ENCODE data around the gene ARSI.

Gene ARSI

DNA sequence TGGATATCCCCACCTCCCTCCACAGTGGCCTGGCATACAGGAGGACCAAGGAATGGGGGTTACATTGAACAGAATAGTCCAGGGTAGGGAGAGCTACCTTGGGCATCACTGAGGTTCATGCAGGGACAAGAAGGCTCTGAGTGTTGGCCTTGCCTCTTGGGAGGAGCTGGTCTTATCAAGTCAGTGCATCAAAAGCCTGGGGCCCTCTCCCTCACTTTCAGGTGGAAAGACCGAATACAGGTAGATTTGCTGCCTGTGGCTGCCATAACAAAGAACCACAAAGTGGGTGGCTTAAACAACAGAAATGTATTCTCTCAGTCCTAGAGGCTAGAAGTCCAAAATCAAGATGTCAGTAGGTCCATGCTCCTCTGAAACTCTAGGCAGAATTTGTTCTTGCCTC is 18.5 kb upstream of the ARSI start:
- DNase-seq (ENCODE audit: low spot score in 2 of 2): no peak
- H3K9me3 ChIP-seq: no peaks in the 10 kb centered on the region
- H3K27me3 ChIP-seq (ENCODE audit: low read depth): no peaks in the 10 kb centered on the region
- H3K4me1 ChIP-seq: 0 out of 2 replicates have a peak, but pooled peaks cover 2% of the 10 kb centered on the region
- no peaks in the 10 kb centered on the region for H3K36me3 ChIP-seq (replicated peaks)
- in situ Hi-C loops (cut with MboI; ENCODE audit: low sequenced_read_pairs): no loop called here
- no peak overlapping the region for H3K4me3 ChIP-seq

DNA sequence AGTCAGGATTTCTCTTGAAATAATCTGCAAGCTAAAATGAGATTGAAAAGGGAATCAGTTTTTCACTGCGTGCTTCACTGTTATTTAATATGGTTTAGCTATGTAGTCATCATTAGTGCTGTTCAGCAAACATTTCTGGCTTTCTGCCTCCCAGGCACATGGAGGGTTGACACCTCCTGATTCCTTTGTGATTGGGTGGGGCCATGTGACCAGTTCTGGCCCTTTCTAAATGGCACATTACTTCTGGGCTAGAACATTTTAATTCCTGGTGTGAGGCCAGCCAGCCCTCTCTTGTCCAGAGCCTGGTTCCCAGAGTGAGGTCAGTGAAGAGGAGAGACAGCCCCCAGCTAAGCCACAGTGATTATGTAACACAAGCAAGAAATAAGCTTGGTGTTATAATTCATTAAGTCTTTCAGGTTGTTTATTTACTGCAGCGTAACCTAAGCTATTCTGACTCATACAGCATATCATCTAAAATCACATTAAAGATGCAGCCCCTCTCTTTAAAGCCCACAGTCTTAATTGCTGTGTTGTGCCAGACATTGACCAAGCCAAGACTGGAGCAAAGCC is 17.4 kb upstream of the ARSI start:
- H3K9me3 ChIP-seq: no peaks in the 10 kb centered on the region
- H3K27me3 ChIP-seq (ENCODE audit: low read depth): no peaks in the 10 kb centered on the region
- in situ Hi-C loops (cut with MboI; ENCODE audit: low sequenced_read_pairs): no loop called here
- no peak overlapping the region for H3K4me3 ChIP-seq
- 0 out of 2 replicates have a peak, but pooled peaks cover 2% of the 10 kb centered on the region for H3K4me1 ChIP-seq
- no peak for DNase-seq (ENCODE audit: low spot score in 2 of 2)
- no peaks in the 10 kb centered on the region for H3K36me3 ChIP-seq (replicated peaks)

DNA sequence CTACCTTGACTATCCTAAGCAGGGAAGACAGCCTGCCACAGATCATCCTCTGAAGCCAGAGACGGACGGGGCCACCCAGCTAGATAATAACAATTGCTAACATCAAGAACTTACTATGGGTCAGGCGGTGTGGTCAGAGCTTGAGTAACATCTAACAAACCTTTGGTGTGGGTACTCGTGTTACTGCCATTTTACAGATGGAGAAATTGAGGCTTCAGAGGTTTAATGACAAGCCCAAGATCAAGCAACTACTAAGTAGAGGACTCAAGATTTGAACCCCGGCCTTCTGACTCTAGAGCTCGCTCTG is 16.7 kb upstream of the ARSI start:
- Histone ChIP-seq H3K36me3 (replicated peaks) (no peaks in the 10 kb centered on the region), H3K9me3 (no peaks in the 10 kb centered on the region), H3K4me1 (0 out of 2 replicates have a peak, but pooled peaks cover 2% of the 10 kb centered on the region), H3K4me3 (no peak overlapping the region), H3K27me3 (ENCODE audit: low read depth) (no peaks in the 10 kb centered on the region)
- in situ Hi-C loops (cut with MboI; ENCODE audit: low sequenced_read_pairs): no loop called here
- no peak for DNase-seq (ENCODE audit: low spot score in 2 of 2)

DNA sequence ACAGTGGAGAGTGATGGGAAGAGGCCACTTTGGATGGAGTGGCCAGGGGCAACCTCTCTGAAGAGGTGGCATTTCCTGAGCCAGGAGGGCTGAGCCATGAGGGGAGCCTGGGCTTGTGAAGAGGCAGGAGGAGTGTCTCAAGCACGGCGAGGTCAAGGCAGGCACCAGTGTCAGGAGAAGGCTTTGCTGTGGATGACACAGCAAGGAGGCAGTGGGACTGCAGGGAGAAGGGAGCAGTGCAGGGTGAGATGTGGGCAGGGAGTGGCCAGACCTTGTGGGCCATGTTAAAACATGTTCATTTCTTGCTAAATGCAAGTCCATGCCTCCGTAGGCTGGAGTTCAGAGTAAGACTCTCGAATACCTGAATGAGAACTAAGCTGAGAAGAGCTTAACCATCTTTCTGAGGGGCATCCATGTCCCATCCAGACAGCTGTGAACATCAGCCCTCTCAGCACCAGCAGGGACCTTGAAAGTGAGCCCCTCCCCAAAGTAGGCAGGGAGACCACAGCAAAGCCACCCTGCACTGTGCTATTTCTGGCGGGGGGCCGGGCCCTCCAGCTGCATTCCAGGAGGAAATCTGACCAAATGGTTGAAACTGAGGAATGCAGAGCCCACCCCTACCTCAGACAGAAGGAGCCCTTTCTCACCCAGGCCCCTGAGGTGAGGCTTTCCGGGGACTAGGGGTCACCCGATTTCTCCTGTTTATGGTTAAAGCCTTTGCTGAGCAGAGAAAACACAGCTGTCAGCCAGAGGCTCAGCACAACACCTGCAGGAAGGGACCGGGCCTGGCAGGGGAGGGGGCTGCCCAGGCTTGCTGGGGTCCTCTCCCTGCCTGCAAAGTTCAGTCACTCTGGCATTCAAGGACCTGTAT is 16.1 kb upstream of the ARSI start:
- in situ Hi-C loops (cut with MboI; ENCODE audit: low sequenced_read_pairs): no loop called here
- H3K27me3 ChIP-seq (ENCODE audit: low read depth): no peaks in the 10 kb centered on the region
- H3K4me3 ChIP-seq: no peak overlapping the region
- 0 out of 2 replicates have a peak, but pooled peaks cover 2% of the 10 kb centered on the region for H3K4me1 ChIP-seq
- DNase-seq (ENCODE audit: low spot score in 2 of 2): no peak
- H3K9me3 ChIP-seq: no peaks in the 10 kb centered on the region
- no peaks in the 10 kb centered on the region for H3K36me3 ChIP-seq (replicated peaks)

DNA sequence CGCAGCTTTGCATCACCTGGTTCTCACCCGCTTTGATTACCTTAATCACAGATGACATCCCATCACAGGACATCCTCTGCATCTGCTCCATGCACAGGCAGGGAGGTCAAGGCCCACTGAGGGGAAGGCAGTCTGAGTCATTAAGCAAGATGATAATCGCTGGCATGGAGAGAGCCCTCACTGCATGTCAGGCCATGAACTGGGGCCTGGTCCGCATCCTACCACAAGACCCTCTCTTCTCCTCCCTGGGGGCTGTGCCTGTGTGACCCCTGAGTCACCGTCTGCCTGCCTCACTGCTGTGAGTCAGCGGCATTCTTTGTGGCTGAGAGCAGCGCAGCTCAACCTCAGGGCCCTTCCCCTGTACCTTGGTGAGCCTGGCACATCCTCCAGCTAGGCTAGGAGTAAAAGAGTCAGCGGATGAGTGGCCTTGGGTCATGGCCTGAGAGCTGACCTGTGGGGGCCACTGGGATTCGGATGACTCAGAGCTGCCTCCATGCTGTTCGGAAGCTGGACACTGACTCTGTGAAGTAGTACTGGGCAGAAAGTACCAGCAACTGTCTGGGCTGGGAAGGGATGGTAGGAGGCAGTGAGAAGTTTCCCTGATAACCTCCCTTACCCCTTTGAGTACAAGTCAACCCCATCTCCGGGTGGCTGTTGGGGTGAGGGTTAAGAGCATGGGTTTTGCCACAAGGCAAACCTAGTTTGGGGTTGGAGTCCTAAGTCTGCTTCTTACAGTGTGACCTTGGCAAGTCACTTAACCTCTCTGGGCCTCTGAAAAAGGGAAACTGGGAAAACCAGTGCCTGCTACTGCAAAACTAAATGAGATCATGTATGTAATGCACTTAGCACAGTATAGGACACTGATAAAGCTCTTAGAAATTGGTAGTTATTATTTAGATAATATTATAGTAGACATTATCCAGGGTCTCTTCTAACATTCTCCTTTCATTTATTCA is 14.6 kb upstream of the ARSI start:
- in situ Hi-C loops (cut with MboI; ENCODE audit: low sequenced_read_pairs): no loop called here
- no peaks in the 10 kb centered on the region for H3K9me3 ChIP-seq
- H3K27me3 ChIP-seq (ENCODE audit: low read depth): no peaks in the 10 kb centered on the region
- no peaks in the 10 kb centered on the region for H3K36me3 ChIP-seq (replicated peaks)
- DNase-seq (ENCODE audit: low spot score in 2 of 2): no peak
- 0 out of 2 replicates have a peak, but pooled peaks cover 2% of the 10 kb centered on the region for H3K4me1 ChIP-seq
- no peak overlapping the region for H3K4me3 ChIP-seq

DNA sequence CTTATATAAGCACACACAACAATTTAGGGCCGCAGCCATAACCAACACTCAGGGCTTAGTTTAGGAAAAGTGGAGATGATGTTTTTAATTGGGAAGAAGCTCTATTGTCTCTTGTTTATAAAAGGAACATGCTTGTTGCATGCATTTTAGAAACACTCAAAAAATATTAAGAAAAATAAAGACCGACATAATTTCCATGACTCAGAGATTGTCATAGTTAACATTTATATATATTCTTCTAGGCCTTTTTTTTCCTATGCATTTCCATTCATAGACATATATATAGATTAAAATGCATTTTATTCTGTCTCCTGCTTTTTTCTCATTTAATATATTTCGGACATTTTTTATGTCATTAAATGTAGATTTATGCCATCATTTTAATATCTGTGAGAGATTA is 13.6 kb upstream of the ARSI start:
- H3K4me1 ChIP-seq: 0 out of 2 replicates have a peak, but pooled peaks cover 2% of the 10 kb centered on the region
- no peaks in the 10 kb centered on the region for H3K27me3 ChIP-seq (ENCODE audit: low read depth)
- no peak overlapping the region for H3K4me3 ChIP-seq
- in situ Hi-C loops (cut with MboI; ENCODE audit: low sequenced_read_pairs): no loop called here
- no peak for DNase-seq (ENCODE audit: low spot score in 2 of 2)
- H3K36me3 ChIP-seq (replicated peaks): no peaks in the 10 kb centered on the region
- no peaks in the 10 kb centered on the region for H3K9me3 ChIP-seq

DNA sequence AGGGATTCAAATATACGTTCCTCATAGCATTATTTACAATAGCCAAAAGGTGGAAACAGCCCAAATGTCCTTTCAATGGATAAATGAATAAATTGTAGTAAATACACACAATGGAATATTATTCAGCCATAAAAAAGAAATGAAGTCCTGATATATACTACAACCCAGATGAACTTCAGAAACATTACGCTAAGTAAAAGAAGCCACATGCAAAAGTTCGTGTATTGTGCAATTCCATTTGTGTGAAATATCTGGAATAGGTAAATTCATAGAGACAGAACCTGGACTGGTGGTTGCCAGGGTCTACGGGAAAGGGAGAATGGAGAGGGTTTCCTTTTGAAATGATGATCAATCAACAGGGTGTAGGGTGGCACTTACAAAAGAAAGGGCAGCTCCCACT is 12.5 kb upstream of the ARSI start:
- Histone ChIP-seq H3K36me3 (replicated peaks) (no peaks in the 10 kb centered on the region), H3K4me3 (no peak overlapping the region), H3K9me3 (no peaks in the 10 kb centered on the region), H3K27me3 (ENCODE audit: low read depth) (no peaks in the 10 kb centered on the region), H3K4me1 (0 out of 2 replicates have a peak, but pooled peaks cover 2% of the 10 kb centered on the region)
- in situ Hi-C loops (cut with MboI; ENCODE audit: low sequenced_read_pairs): no loop called here
- DNase-seq (ENCODE audit: low spot score in 2 of 2): no peak

DNA sequence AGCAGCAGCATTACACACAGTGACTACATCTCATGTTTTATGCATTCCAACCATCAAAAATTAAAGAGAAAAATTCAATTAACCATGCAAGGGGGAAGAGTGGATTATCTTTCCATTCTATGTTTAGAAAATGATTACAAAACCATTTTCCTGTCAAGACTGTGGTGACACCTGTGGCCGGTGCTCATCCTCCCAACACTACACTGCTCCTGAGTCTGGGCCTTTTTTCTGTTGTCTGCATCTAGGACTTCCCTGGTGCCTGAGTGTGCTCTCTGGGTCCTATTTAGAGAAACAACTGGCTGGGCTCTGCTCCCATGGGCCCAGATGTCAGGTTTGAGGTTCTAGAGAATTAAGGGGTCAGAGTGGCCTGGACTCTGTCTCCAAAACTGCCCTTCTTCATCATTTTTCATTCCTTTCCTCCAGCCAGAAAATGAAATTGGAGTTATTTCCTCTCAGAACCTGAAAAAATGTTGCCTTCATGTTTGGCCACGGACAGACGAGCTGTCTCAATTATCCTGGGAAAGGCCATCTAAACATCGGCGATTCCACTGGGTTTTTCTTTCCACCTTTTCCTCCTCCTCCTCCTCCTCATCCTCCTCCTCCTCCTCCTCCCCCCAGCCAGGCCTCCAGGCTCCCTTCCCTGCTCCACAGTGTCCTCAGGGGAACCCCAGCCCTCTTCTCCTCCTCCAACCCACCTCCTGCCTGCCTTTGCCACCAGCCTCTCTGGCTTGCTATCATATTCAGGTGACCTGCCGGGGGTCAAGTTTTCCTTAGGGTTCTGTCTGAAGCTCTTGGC is 11.4 kb upstream of the ARSI start:
- Histone ChIP-seq H3K36me3 (replicated peaks) (no peaks in the 10 kb centered on the region), H3K9me3 (no peaks in the 10 kb centered on the region; the same call in 1 of the 2 replicates), H3K27me3 (ENCODE audit: low read depth) (no peaks in the 10 kb centered on the region), H3K4me1 (peaks cover 4% of the 10 kb centered on the region), H3K4me3 (no peak overlapping the region)
- in situ Hi-C loops (cut with MboI; ENCODE audit: low sequenced_read_pairs): no loop called here
- DNase-seq (ENCODE audit: low spot score in 2 of 2): no peak

DNA sequence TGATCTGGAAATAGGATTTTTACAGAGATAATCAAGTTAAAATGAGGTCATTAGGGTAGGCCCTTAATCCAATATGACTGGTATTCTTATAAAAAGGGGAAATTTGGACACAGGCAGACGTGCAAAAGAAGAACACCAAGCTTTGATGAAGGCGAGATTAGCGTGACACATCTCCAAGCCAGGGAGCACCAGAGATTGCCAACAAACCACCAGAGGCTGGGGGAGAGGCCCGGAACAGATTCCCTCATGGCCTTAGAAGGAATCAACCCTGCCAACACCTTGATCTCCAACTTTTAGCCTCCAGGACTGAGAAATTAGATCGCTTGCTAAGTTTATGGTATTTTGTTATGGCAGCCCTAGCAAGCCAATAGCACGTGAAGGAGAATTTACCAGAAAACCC is 10.8 kb upstream of the ARSI start:
- DNase-seq (ENCODE audit: low spot score in 2 of 2): no peak
- no peak overlapping the region for H3K4me3 ChIP-seq
- in situ Hi-C loops (cut with MboI; ENCODE audit: low sequenced_read_pairs): no loop called here
- peaks cover 8% of the 10 kb centered on the region for H3K4me1 ChIP-seq
- no peaks in the 10 kb centered on the region; the same call in 1 of the 2 replicates for H3K9me3 ChIP-seq
- H3K27me3 ChIP-seq (ENCODE audit: low read depth): no peaks in the 10 kb centered on the region
- no peaks in the 10 kb centered on the region for H3K36me3 ChIP-seq (replicated peaks)

DNA sequence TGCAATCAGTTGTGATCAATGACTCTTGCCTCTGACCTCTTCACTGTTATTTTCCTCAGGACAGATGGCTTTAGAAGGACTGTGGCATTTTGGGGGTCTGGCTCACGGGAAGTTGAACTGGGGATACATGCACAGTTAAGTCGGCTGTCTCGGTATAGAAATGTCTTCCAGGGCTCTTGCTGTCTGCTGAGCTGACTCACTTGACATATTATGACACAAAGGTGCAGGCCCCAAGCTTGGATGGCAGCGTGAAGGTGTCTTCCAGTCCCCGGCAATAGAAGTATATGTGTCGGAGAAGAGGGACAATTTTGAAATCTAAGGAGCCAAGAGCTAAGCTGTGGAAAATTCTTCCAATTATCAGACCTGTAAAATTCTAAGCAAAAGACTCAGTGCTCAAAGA is 9.8 kb upstream of the ARSI start:
- Histone ChIP-seq H3K4me3 (no peak overlapping the region), H3K4me1 (peaks cover 11% of the 10 kb centered on the region), H3K36me3 (replicated peaks) (no peaks in the 10 kb centered on the region), H3K27me3 (ENCODE audit: low read depth) (no peaks in the 10 kb centered on the region), H3K9me3 (no peaks in the 10 kb centered on the region; the same call in 1 of the 2 replicates)
- in situ Hi-C loops (cut with MboI; ENCODE audit: low sequenced_read_pairs): no loop called here
- no peak for DNase-seq (ENCODE audit: low spot score in 2 of 2)

DNA sequence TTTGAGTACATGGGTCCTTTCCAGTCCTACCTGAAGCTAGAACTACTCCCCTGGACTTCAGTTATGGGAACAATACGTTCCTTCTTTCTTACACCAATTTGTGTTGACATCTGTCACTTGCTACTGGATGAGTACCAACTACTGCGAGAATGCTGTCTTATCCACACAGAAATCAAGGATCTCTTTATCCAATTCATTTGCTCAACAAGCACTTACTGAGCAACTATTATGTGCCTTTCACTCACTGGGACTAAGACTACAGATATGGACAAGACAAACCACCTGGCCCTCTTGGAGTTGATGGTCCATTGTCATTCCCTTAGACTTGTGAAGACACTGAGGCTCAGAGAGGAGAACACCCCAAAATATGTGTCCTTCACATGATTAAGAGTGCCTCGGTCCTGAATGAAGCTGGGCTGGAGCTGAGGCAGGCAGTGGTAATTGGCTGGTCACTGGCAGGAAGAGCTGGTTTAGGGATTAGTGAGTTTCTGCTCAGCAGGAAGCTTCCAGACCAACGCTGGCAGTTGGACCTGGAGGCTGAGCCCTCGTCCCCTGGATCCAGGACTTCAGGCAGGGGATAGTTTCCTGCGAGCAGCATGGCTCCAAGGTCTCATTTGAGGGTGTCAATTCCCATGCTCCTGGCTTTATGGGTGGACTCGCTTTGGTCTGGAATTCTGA is 8.4 kb upstream of the ARSI start:
- no peaks in the 10 kb centered on the region for H3K27me3 ChIP-seq (ENCODE audit: low read depth)
- DNase-seq (ENCODE audit: low spot score in 2 of 2): no peak
- no peak overlapping the region for H3K4me3 ChIP-seq
- in situ Hi-C loops (cut with MboI; ENCODE audit: low sequenced_read_pairs): no loop called here
- H3K9me3 ChIP-seq: no peaks in the 10 kb centered on the region; the same call in 1 of the 2 replicates
- no peaks in the 10 kb centered on the region for H3K36me3 ChIP-seq (replicated peaks)
- H3K4me1 ChIP-seq: peaks cover 15% of the 10 kb centered on the region

DNA sequence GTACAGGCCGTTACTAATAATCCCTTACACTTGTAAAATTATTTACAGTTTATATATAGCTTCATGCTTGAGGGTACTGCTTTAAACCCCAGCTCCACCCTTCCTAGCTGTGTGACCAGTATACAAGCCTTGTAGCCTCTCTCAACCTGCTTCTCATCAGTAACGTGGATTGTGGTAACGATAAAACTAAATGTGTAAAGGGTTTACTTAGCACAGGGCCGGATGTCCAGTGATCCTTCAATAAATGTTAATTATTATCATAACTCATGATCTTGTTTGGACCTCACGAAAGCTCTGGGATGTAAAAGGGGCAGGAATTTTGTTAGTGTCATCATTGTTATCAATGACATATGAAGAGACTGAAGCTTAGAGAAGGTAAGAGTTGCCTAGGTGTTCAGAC is 7.5 kb upstream of the ARSI start:
- Histone ChIP-seq H3K36me3 (replicated peaks) (no peaks in the 10 kb centered on the region), H3K4me3 (no peak overlapping the region), H3K4me1 (peaks cover 19% of the 10 kb centered on the region), H3K9me3 (no peaks in the 10 kb centered on the region; the same call in 1 of the 2 replicates), H3K27me3 (ENCODE audit: low read depth) (no peaks in the 10 kb centered on the region)
- in situ Hi-C loops (cut with MboI; ENCODE audit: low sequenced_read_pairs): no loop called here
- DNase-seq (ENCODE audit: low spot score in 2 of 2): no peak

DNA sequence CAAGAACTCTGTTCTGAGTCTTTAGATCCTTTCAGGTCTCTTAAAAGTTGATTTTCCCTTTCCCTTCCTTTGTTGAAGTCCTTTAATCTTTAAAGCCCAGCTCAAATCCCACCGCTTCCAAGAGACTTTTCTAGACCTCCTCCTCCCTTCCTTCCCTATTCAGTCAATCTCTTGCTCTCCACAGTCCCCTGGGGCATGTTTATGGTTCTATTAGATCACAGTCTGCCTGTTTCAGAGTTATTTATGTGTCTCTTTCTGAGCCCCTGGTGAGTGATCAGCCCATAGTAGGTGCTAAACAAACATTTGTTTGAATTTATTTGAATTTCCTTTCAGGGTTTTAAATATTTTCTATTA is 7.2 kb upstream of the ARSI start:
- in situ Hi-C loops (cut with MboI; ENCODE audit: low sequenced_read_pairs): no loop called here
- Histone ChIP-seq H3K36me3 (replicated peaks) (no peaks in the 10 kb centered on the region), H3K4me1 (peaks cover 19% of the 10 kb centered on the region), H3K27me3 (ENCODE audit: low read depth) (no peaks in the 10 kb centered on the region), H3K9me3 (no peaks in the 10 kb centered on the region; the same call in 1 of the 2 replicates), H3K4me3 (no peak overlapping the region)
- DNase-seq (ENCODE audit: low spot score in 2 of 2): peak in 1 of 2 experiments; percentile 35

Data from HAP-1 (cell line).